Measurements from ENCODE around the gene CT47C1.

- TF ChIP-seq CTCF (IDR thresholded peaks at IDR 0.05): no peak
- TF ChIP-seq USF2 (IDR thresholded peaks at IDR 0.05; ENCODE audit: borderline replicate concordance, low read depth, low read length): no peak
- TF ChIP-seq EZH2phosphoT487 (IDR thresholded peaks at IDR 0.05; ENCODE audit: borderline replicate concordance, low read depth): no peak
- TF ChIP-seq ELF1 (IDR thresholded peaks at IDR 0.05): no peak
- no peak for TF ChIP-seq RAD21 (IDR thresholded peaks at IDR 0.05; ENCODE audit: low read length)
- no peak for TF ChIP-seq REST (IDR thresholded peaks at IDR 0.05; ENCODE audit: low read depth, low read length)
- TF ChIP-seq MXI1 (IDR thresholded peaks at IDR 0.05; ENCODE audit: low read depth, low read length): no peak
- TF ChIP-seq POLR2AphosphoS5 (IDR thresholded peaks at IDR 0.05; ENCODE audit: low read depth, low read length): no peak
- TF ChIP-seq GABPA (IDR thresholded peaks at IDR 0.05; ENCODE audit: low read depth): no peak
- TF ChIP-seq MEF2A (IDR thresholded peaks at IDR 0.05; ENCODE audit: borderline replicate concordance, low read depth): no peak
- no peak for TF ChIP-seq YY1 (IDR thresholded peaks at IDR 0.05; ENCODE audit: low read depth)
- TF ChIP-seq NRF1 (IDR thresholded peaks at IDR 0.05; ENCODE audit: low read depth, low read length): no peak
- TF ChIP-seq MAX (IDR thresholded peaks at IDR 0.05; ENCODE audit: low read depth): no peak
- no peak for TF ChIP-seq RFX5 (IDR thresholded peaks at IDR 0.05; ENCODE audit: low read length)
Measured at GRCh38 chrX:119094819-119095218, 22.0 kb downstream of the CT47C1 start.

Measured in SK-N-SH (cell line).